HepG2 (cell line): ENCODE results near the gene FRS2. TPM values are rescaled to one million over a fixed set of nuclear protein-coding genes. Genes with fewer than 3 reads are reported as not detected.
A peak's percentile ranks its signal among the peaks of the same experiment; 100 is the strongest.

ENCODE experiments used
- ATAC-seq: fragments of 200-7000 bp; cut with Tn5 transposase; 3 replicates; pipeline ENCODE4 v1.9.1; 2020; ENCODE audit warnings: mild to moderate bottlenecking, moderate library complexity
- BruUV-seq: library from RNA; stranded (reverse); fragments of 400-500 nt; replicated peaks from 2 replicates; lab custom pipeline; 2021; lab: Mats Ljungman, UMichigan
- CTCF ChIA-PET: fragments of 300-600 bp; formaldehyde crosslinking; extraction: SDS; loops from one replicate; lab custom pipeline; 2021; ENCODE audit warnings: low total read pairs, inconsistent platforms, low intra/inter-chr PET ratio; lab: Yijun Ruan, JAX
- POLR2A ChIA-PET: fragments of 350-600 bp; sonication (Branson Sonifier 250); formaldehyde crosslinking; loops from one replicate; lab custom pipeline; 2020; ENCODE audit warnings: antibody characterized with exemption, inconsistent platforms; lab: Yijun Ruan, JAX
- DNase-seq: peaks from one replicate; pipeline ENCODE4 v3.0.0-alpha.2; 2015; ENCODE audit warnings: low spot score
- FAIRE-seq: peaks from 3 replicates; lab custom pipeline; 2011; peaks lifted over from hg19 to GRCh38; lab: Jason Lieb, UNC
- H2AFZ ChIP-seq: one replicate; pipeline ENCODE4 v1.6.1; 2011; ENCODE audit warnings: low read length, inconsistent platforms
- H3K27ac ChIP-seq: fragments of 300-600 bp; 3 replicates; pipeline ENCODE4 v1.8.0; 2011; ENCODE audit warnings: mixed run types, mild to moderate bottlenecking, mixed read lengths, low read length, inconsistent platforms; ENCODE audit not compliant: insufficient read depth; ENCODE audit errors: extremely low read length
- H3K27me3 ChIP-seq, 2 experiments: fragments of 200-600 bp in 1 of 2; 2 replicates in 1 of 2; 3 replicates in 1 of 2; pipeline versions ENCODE4 v1.6.0 to v1.8.0; 2011; ENCODE audit warnings: low read length in 2 of 2, mild to moderate bottlenecking in 2 of 2, moderate library complexity in 2 of 2, inconsistent platforms in 1 of 2; ENCODE audit not compliant: insufficient read depth in 2 of 2, control insufficient read depth in 1 of 2
- H3K36me3 ChIP-seq, 2 experiments: fragments of 200-600 bp in 1 of 2; replicated peaks in 1 of 2; 2 replicates in 1 of 2; 3 replicates in 1 of 2; pipeline versions ENCODE4 v1.5.1 to v1.8.0; 2011; ENCODE audit warnings: low read length in 2 of 2, inconsistent platforms in 1 of 2; ENCODE audit not compliant: insufficient read depth in 2 of 2, control insufficient read depth in 1 of 2
- H3K4me1 ChIP-seq: 2 replicates; pipeline ENCODE4 v1.5.1; 2012; ENCODE audit warnings: low read length, inconsistent platforms; ENCODE audit not compliant: insufficient read depth
- H3K4me2 ChIP-seq: 2 replicates; pipeline ENCODE4 v1.6.0; 2011; ENCODE audit warnings: low read depth, low read length, inconsistent platforms
- H3K4me3 ChIP-seq, 3 experiments: fragments of 200-600 bp in 1 of 3; sonication (generic), shearing (Covaris generic) in 1 of 3; replicated peaks in 1 of 3; 2 replicates each; pipeline ENCODE4 v1.5.1; 2011 to 2016; ENCODE audit warnings: low read length in 3 of 3, inconsistent platforms in 2 of 3, low read depth in 2 of 3, mild to moderate bottlenecking in 2 of 3, control low read depth in 1 of 3, mixed read lengths in 1 of 3; ENCODE audit not compliant: insufficient read depth in 1 of 3
- H3K79me2 ChIP-seq: one replicate; pipeline ENCODE4 v1.6.1; 2011; ENCODE audit warnings: low read length, inconsistent platforms; ENCODE audit not compliant: insufficient read depth
- H3K9ac ChIP-seq: 2 replicates; pipeline ENCODE4 v1.6.0; 2011; ENCODE audit warnings: mild to moderate bottlenecking, low read depth, low read length, inconsistent platforms; ENCODE audit not compliant: insufficient read depth
- H3K9me3 ChIP-seq: 2 replicates; pipeline ENCODE4 v1.5.1; 2012; ENCODE audit warnings: mild to moderate bottlenecking, low read length
- H4K20me1 ChIP-seq: 2 replicates; pipeline ENCODE4 v1.6.0; 2011; ENCODE audit warnings: inconsistent platforms, mild to moderate bottlenecking, low read length, moderate library complexity; ENCODE audit not compliant: insufficient read depth
- ESRRA ChIP-seq: sonication (generic); formaldehyde crosslinking; IDR thresholded peaks from 2 replicates; pipeline ENCODE4 v1.5.1; 2020; ENCODE audit warnings: mild to moderate bottlenecking, low read depth, missing genetic modification reagents
- NCOR1 ChIP-seq: fragments of 200-600 bp; sonication (generic); IDR thresholded peaks from 2 replicates; pipeline ENCODE4 v1.7.0; 2017; ENCODE audit warnings: antibody characterized with exemption, low read length, borderline replicate concordance
- NFE2L2 ChIP-seq: fragments of 150-350 bp; IDR thresholded peaks from 2 replicates; pipeline ENCODE4 v1.6.1; 2014; ENCODE audit warnings: low read length
- RBM22 ChIP-seq: fragments of 200-400 bp; formaldehyde crosslinking; optimal IDR thresholded peaks from 2 replicates; pipeline ENCODE3; 2017; ENCODE audit warnings: mild to moderate bottlenecking, low read length, moderate library complexity
- TEAD2 ChIP-seq: sonication (generic); formaldehyde crosslinking; IDR thresholded peaks from 2 replicates; pipeline ENCODE4 v1.9.0; 2021; ENCODE audit warnings: missing genetic modification reagents
- ZBTB2 ChIP-seq: sonication (generic); formaldehyde crosslinking; IDR thresholded peaks from 2 replicates; pipeline ENCODE4 v1.8.0; 2022; ENCODE audit warnings: low read depth, missing genetic modification reagents
- ZBTB39 ChIP-seq: sonication (generic); formaldehyde crosslinking; IDR thresholded peaks from 2 replicates; pipeline ENCODE4 v1.5.0; 2020; ENCODE audit warnings: missing genetic modification reagents
- ZNF564 ChIP-seq: sonication (generic); formaldehyde crosslinking; IDR thresholded peaks from 2 replicates; pipeline ENCODE4 v1.8.1; 2023; ENCODE audit warnings: mild to moderate bottlenecking, missing genetic modification reagents
- WGBS: methylation state at CpG from one replicate; pipeline ENCODE4 v1.1.6; 2017; ENCODE audit warnings: low lambda C conversion rate; 5-methylcytosine and 5-hydroxymethylcytosine counted together
- in situ Hi-C: cut with HindIII; loops from 2 replicates; pipeline ENCODE4 v1.10.0; 2017; ENCODE audit warnings: low pct_unique_long_range_greater_than_20kb; ENCODE audit not compliant: extremely low pct_ligation_motif_present
- intact Hi-C: fragments of 100-400 bp; cut with micrococcal nuclease; formaldehyde crosslinking; loops from one replicate; pipeline ENCODE4 v1.10.0; 2022; ENCODE audit not compliant: unreplicated experiment
- polyA plus RNA-seq, 8 experiments: library from polyadenylated mRNA; depleted of rRNA in 3 of 8; stranded (reverse) in 7 of 8; unstranded in 1 of 8; fragments of >200 nt; fragmentation: Illumina TruSeq in 4 of 8; extraction: Trizol in 4 of 8; gene quantifications; 2 replicates each; pipeline versions ENCODE4 v1.2.1 to v1.2.3, GENCODE V29; 2011 to 2016; ENCODE audit warnings: low read depth in 4 of 8, missing spikeins in 1 of 8, mixed read lengths in 1 of 8; ENCODE audit not compliant: insufficient read depth in 1 of 8
- total RNA-seq, 5 experiments: library from RNA; depleted of rRNA; stranded (reverse); fragments of >200 nt; fragmentation: Illumina TruSeq; extraction: Trizol; gene quantifications; 2 replicates each; pipeline ENCODE4 v1.2.3, GENCODE V29; 2016; ENCODE audit warnings: low read depth in 1 of 5

Gene FRS2
- total and polyA plus RNA-seq, 2 of the 13 experiments (the other 11 are each of a cell fraction or from before 2014, with no cell fraction given): 8.3 to 16.8 TPM

DNA sequence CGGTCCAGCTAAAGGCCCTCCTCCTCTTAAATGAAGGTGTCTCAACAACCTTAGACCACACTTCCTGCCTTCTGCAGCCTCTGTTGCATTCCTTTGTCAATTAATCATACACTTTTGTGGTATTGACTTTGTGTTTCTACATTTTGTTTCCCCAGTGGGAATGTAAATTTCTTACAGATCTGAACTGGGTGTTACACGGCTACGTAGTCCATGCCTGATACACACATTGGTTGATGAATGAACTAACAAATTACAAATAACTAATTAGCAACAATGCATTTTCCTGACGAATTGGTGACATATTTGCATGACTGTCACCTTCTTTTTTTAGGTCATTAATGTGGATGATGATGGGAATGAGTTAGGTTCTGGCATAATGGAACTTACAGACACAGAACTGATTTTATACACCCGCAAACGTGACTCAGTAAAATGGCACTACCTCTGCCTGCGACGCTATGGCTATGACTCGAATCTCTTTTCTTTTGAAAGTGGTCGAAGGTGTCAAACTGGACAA, 99.9 kb downstream of the FRS2 start:
- no peak overlapping the region for H2AFZ ChIP-seq
- POLR2A ChIA-PET: no interaction called here
- H3K4me3 ChIP-seq: no peak overlapping the region
- WGBS: 90% methylated on average over 10 of the region's 10 CpGs
- no peaks in the 10 kb centered on the region for H4K20me1 ChIP-seq
- in situ Hi-C loops (loop anchor here (5.0 to 10.0 kb wide), 3 partner anchors 98 to 275 kb away; partner anchors contain the start of gene FRS2), intact Hi-C loops (loop anchor here (1.0 to 2.0 kb wide), 4 partner anchors 99 to 279 kb away; partner anchors contain the start of gene FRS2)
- no peaks in the 10 kb centered on the region for H3K79me2 ChIP-seq
- no peak overlapping the region for H3K9ac ChIP-seq
- H3K4me1 ChIP-seq: no peaks in the 10 kb centered on the region
- no peak overlapping the region for H3K27ac ChIP-seq
- TF ChIP-seq ESRRA (CRISPR knock-in tag): no peak
- no peak for TF ChIP-seq ZNF564 (CRISPR knock-in tag)
- no peak for TF ChIP-seq ZBTB39 (CRISPR knock-in tag)
- TF ChIP-seq ZBTB2 (CRISPR knock-in tag): no peak
- TF ChIP-seq NCOR1: no peak
- no peak for TF ChIP-seq NFE2L2
- TF ChIP-seq TEAD2 (CRISPR knock-in tag): no peak
- TF ChIP-seq RBM22: peak; percentile 18
- H3K9me3 ChIP-seq: no peaks in the 10 kb centered on the region
- peaks cover 12 to 54% of the 10 kb centered on the region in 2 experiments for H3K36me3 ChIP-seq
- no peaks in the 10 kb centered on the region for H3K27me3 ChIP-seq
- ATAC-seq (no peak), FAIRE-seq (no peak), DNase-seq (no peak)
- CTCF ChIA-PET: interaction anchor here (1.4 to 2.7 kb wide), 5 partner anchors 99 to 279 kb away, joined by 4 to 27 read pairs (median 13); partner anchors contain the start of gene FRS2
- no TSS peak for BruUV-seq
- no peak overlapping the region for H3K4me2 ChIP-seq
